Mucosa of descending colon (tissue), 3 donors: ENCODE data around the gene C1QTNF8. TPM values are rescaled to one million over a fixed set of nuclear protein-coding genes. Genes with fewer than 3 reads are reported as not detected.

Experiments used
- ATAC-seq: fragments of 200-7000 bp; cut with Tn5 transposase; one replicate; pipeline ENCODE4 v1.9.1; 2020; ENCODE audit warnings: mild to moderate bottlenecking, moderate library complexity
- DNase-seq, 3 donors: peaks; one replicate each; pipeline ENCODE4 v3.0.0-alpha.2; 2020
- H3K36me3 ChIP-seq: fragments of 200-600 bp; one replicate; pipeline ENCODE4 v1.8.0; 2021; ENCODE audit warnings: low read depth, mild to moderate bottlenecking
- H3K4me1 ChIP-seq: fragments of 200-600 bp; one replicate; pipeline ENCODE4 v1.8.0; 2021; ENCODE audit warnings: low read depth, mild to moderate bottlenecking
- H3K4me3 ChIP-seq: fragments of 200-600 bp; one replicate; pipeline ENCODE4 v1.8.0; 2021; ENCODE audit warnings: mild to moderate bottlenecking
- H3K9me3 ChIP-seq: fragments of 200-600 bp; one replicate; pipeline ENCODE4 v1.8.0; 2021; ENCODE audit warnings: mild to moderate bottlenecking
- CTCF ChIP-seq: fragments of 200-600 bp; IDR thresholded peaks from one replicate; pipeline ENCODE4 v1.8.0; 2022; ENCODE audit warnings: antibody characterized with exemption, mild to moderate bottlenecking
- intact Hi-C, 2 donors: fragments of 100-400 bp; cut with DNase I in 1 of 2; cut with micrococcal nuclease in 1 of 2; formaldehyde crosslinking; loops; one replicate each; pipeline versions ENCODE4 v1.11.0 to v1.11.1; 2022; cut with DNase I, micrococcal nuclease
- total RNA-seq, 3 donors: library from RNA; stranded (reverse); fragmentation: NEBNext Ultra II Directional in 2 of 3; extraction: Animal tissue kit (Norgen Biotek cat#: 25700) in 2 of 3; gene quantifications; one replicate each; pipeline versions ENCODE4 v1.2.1 to v1.2.4, GENCODE V29; 2021 to 2023
- donor health status: DM: no; HTN: no; CAD: no; lungs with moderate emphysema.
- donor health status: DM: no; HTN: no; CAD: no.
- donor health status: DM: no; HTN: yes; CAD: no.

C1QTNF8 gene
- total RNA-seq, 3 donors from 2014 or later: not detected

- peak in 2 of 3 donors; percentile 74 to 75 for DNase-seq
Observed at GRCh38 chr16:1054660-1055556, 41.1 kb downstream of the C1QTNF8 start.

GRCh38 chr16:1053700-1054368, 42.2 kb downstream of the C1QTNF8 start:
- Histone ChIP-seq H3K4me3 (no peak overlapping the region), H3K9me3 (no peaks in the 10 kb centered on the region), H3K36me3 (no peaks in the 10 kb centered on the region), H3K4me1 (no peaks in the 10 kb centered on the region)
- no peak for DNase-seq
- intact Hi-C loops: loop anchor here in 1 of 2 donors (10.0 kb wide), 2 partner anchors 239 to 339 kb away; partner anchors contain the start of gene METRN
- TF ChIP-seq CTCF: no peak
- no peak for ATAC-seq

More at GRCh38 chr16:1054660-1055556, 41.1 kb downstream of the C1QTNF8 start:
- Histone ChIP-seq H3K4me3 (no peak overlapping the region), H3K9me3 (no peaks in the 10 kb centered on the region), H3K4me1 (no peaks in the 10 kb centered on the region), H3K36me3 (no peaks in the 10 kb centered on the region)
- intact Hi-C loops: loop anchor here in 1 of 2 donors (10.0 kb wide), 2 partner anchors 240 to 340 kb away; partner anchors contain the start of gene METRN
- peak; percentile 55 for TF ChIP-seq CTCF
- peak; percentile 79 for ATAC-seq

GRCh38 chr16:1053121-1053521, 42.9 kb downstream of the C1QTNF8 start:
- DNase-seq (no peak), ATAC-seq (no peak)
- intact Hi-C loops: loop anchor here in 1 of 2 donors (10.0 kb wide), 2 partner anchors 238 to 338 kb away; partner anchors contain the start of gene METRN
- no peak overlapping the region for H3K4me3 ChIP-seq
- TF ChIP-seq CTCF: no peak
- no peaks in the 10 kb centered on the region for H3K4me1 ChIP-seq
- H3K36me3 ChIP-seq: no peaks in the 10 kb centered on the region
- no peaks in the 10 kb centered on the region for H3K9me3 ChIP-seq

GRCh38 chr16:1052721-1053120, 43.3 kb downstream of the C1QTNF8 start:
- H3K36me3 ChIP-seq: no peaks in the 10 kb centered on the region
- no peaks in the 10 kb centered on the region for H3K4me1 ChIP-seq
- H3K9me3 ChIP-seq: no peaks in the 10 kb centered on the region
- intact Hi-C loops: loop anchor here in 1 of 2 donors (10.0 kb wide), 2 partner anchors 238 to 338 kb away; partner anchors contain the start of gene METRN
- DNase-seq (no peak), ATAC-seq (no peak)
- no peak overlapping the region for H3K4me3 ChIP-seq
- TF ChIP-seq CTCF: no peak

GRCh38 chr16:1051446-1051845, 44.6 kb downstream of the C1QTNF8 start:
- H3K36me3 ChIP-seq: no peaks in the 10 kb centered on the region
- ATAC-seq (no peak), DNase-seq (no peak)
- no peaks in the 10 kb centered on the region for H3K4me1 ChIP-seq
- no peak for TF ChIP-seq CTCF
- intact Hi-C loops: loop anchor here in 1 of 2 donors (10.0 kb wide), 2 partner anchors 237 to 337 kb away; partner anchors contain the start of gene METRN
- no peaks in the 10 kb centered on the region for H3K9me3 ChIP-seq
- H3K4me3 ChIP-seq: no peak overlapping the region
